Upper lobe of right lung (tissue), 1 donor: ENCODE measurements around the gene CDS2. TPM values are rescaled to one million over a fixed set of nuclear protein-coding genes. Genes with fewer than 3 reads are reported as not detected.

ENCODE experiments used
- ATAC-seq: fragments of 200-7000 bp; cut with Tn5 transposase; one replicate; pipeline ENCODE4 v1.9.1; 2020; ENCODE audit warnings: mild to moderate bottlenecking, moderate library complexity
- DNase-seq: peaks from one replicate; pipeline ENCODE4 v3.0.0-alpha.2; 2020
- H3K27ac ChIP-seq: fragments of 200-600 bp; one replicate; pipeline ENCODE4 v1.8.0; 2022
- H3K27me3 ChIP-seq: fragments of 200-600 bp; one replicate; pipeline ENCODE4 v1.8.0; 2022; ENCODE audit warnings: mild to moderate bottlenecking
- H3K36me3 ChIP-seq: fragments of 200-600 bp; one replicate; pipeline ENCODE4 v1.8.0; 2022
- H3K4me1 ChIP-seq: fragments of 200-600 bp; one replicate; pipeline ENCODE4 v1.8.0; 2022
- H3K4me3 ChIP-seq: fragments of 200-600 bp; one replicate; pipeline ENCODE4 v1.8.0; 2022; ENCODE audit warnings: mild to moderate bottlenecking
- H3K9me3 ChIP-seq: fragments of 200-600 bp; one replicate; pipeline ENCODE4 v1.8.0; 2022
- intact Hi-C: fragments of 100-400 bp; cut with DNase I; formaldehyde crosslinking; loops from one replicate; pipeline ENCODE4 v1.11.0; 2022
- total RNA-seq: library from RNA; stranded (reverse); fragmentation: NEBNext Ultra II Directional; extraction: Animal tissue kit (Norgen Biotek cat#: 25700); gene quantifications from one replicate; pipeline ENCODE4 v1.2.1, GENCODE V29; 2021
- TF ChIP-seq, protein P1 (sequence below): fragments of 200-600 bp; IDR thresholded peaks from one replicate; pipeline ENCODE4 v1.8.0; 2022; ENCODE audit warnings: antibody characterized with exemption
- donor health status: DM: no; HTN: yes; CAD: no; lungs with severe emphysema.

Gene CDS2
- total RNA-seq, 1 donor from 2014 or later, result 65.0 TPM

DNA sequence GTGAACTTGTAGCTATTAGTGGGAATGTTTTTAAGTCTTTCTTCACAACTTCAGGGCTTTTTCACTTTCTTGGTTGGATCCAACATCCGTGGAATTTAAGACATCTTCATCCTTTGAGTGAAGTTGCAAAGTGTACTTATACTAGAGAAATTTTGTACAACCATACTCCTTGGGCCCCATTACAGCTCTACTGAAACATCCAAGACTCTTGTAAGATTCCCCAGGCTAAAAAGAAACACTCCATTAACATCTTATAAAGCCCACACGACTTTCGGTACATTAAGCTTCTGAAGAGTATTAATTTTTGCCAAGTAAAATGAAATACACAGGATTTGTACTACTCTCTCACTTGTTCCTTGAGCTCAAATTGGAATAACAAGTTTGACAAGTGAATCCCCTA is 12.4 kb upstream of the CDS2 start:
- H3K27me3 ChIP-seq, result no peaks in the 10 kb centered on the region
- ATAC-seq, result no peak
- TF ChIP-seq, protein P1, sequence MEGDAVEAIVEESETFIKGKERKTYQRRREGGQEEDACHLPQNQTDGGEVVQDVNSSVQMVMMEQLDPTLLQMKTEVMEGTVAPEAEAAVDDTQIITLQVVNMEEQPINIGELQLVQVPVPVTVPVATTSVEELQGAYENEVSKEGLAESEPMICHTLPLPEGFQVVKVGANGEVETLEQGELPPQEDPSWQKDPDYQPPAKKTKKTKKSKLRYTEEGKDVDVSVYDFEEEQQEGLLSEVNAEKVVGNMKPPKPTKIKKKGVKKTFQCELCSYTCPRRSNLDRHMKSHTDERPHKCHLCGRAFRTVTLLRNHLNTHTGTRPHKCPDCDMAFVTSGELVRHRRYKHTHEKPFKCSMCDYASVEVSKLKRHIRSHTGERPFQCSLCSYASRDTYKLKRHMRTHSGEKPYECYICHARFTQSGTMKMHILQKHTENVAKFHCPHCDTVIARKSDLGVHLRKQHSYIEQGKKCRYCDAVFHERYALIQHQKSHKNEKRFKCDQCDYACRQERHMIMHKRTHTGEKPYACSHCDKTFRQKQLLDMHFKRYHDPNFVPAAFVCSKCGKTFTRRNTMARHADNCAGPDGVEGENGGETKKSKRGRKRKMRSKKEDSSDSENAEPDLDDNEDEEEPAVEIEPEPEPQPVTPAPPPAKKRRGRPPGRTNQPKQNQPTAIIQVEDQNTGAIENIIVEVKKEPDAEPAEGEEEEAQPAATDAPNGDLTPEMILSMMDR, result no peak
- DNase-seq, result no peak
- peaks cover 47% of the 10 kb centered on the region for H3K36me3 ChIP-seq
- no peak overlapping the region for H3K4me3 ChIP-seq
- no peak overlapping the region for H3K27ac ChIP-seq
- peaks cover 23% of the 10 kb centered on the region for H3K4me1 ChIP-seq
- intact Hi-C loops, result no loop called here
- H3K9me3 ChIP-seq, result no peaks in the 10 kb centered on the region

DNA sequence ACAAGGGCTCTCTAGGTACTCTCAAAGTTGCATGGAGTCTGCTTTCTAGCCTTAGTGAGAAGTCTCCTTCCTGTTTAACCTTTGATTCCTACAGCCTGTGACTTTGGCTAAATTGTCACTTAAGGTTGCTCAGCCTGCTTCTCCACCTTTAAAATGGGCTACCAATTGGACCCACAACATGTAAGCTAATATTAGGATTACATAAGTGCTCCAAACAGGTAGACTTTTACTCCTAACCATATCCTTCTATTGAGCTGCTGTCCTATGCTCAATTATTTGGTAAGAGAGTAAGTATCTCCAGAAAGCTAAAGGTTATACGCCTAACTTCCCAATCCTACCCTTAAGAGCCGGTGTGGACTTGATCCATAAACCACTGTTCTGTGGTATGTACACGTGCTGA is 9.9 kb upstream of the CDS2 start:
- TF ChIP-seq, protein P1, result no peak
- DNase-seq (no peak), ATAC-seq (no peak)
- Histone ChIP-seq H3K4me1 (peaks cover 20% of the 10 kb centered on the region), H3K9me3 (no peaks in the 10 kb centered on the region), H3K36me3 (peaks cover 34% of the 10 kb centered on the region), H3K4me3 (no peak overlapping the region), H3K27ac (no peak overlapping the region), H3K27me3 (no peaks in the 10 kb centered on the region)
- intact Hi-C loops, result no loop called here

DNA sequence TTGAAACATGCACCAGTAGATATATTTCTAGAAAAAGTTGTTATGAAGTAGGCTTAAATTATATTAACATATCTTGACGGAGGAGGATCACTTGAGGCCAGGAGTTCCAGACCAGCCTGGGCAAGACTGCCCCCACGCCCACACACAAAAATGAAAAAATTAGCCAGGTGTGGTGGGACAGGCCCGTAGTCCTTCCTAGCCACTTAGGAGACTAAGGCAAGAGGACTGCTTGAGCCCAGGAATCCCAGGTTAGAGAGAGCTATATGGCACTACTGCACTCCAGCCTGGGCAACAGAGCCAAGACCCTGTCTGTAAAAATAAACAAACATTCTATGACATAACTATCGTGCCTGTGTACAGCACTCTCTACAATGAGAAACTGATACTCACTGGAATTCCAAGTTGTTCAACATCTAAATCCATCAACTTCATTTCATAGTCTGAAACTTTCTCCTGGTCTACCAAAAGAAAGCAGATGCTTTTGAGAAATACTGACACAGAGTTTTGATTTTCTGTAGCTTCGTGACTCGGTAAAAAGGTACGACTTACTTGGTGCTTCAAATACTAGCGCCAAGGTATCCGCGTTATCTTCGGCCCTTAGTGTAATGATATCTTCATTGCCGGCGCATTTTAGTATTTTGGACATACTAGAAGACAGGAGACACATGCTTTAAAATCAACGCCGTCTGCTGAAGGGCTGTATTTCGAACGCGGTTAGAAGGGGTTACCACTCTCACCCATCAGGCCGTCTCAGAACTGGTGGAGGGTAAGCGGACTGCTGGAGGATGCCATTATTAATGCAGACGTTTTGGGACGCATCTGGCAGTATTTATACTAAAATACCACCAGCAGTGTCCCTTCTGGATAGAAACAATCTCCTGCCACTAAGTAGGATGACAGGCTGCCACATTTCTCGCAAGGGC is 8.3 kb upstream of the CDS2 start:
- Histone ChIP-seq H3K27me3 (no peaks in the 10 kb centered on the region), H3K4me3 (peak overlapping the region; percentile 90), H3K36me3 (peaks cover 34% of the 10 kb centered on the region), H3K4me1 (peaks cover 15% of the 10 kb centered on the region), H3K27ac (no peak overlapping the region), H3K9me3 (no peaks in the 10 kb centered on the region)
- ATAC-seq (no peak), DNase-seq (no peak)
- intact Hi-C loops, result no loop called here
- TF ChIP-seq, protein P1, result no peak

DNA sequence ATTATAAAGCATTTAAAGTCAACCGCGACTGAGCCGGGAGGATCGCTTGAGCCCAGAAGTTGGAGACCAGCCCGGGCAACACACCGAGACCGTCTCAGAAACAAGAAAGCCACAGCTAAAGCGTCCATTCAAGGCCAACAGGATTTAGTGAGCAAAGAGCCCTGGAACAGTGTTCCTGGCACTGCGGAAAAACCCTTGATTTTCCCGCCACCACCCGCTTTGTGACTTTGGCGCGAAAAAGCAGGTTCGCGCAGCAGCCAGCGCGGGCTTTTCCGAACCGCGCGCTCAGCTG is 7.7 kb upstream of the CDS2 start:
- no peaks in the 10 kb centered on the region for H3K9me3 ChIP-seq
- H3K4me3 ChIP-seq, result peak overlapping the region; percentile 90
- H3K4me1 ChIP-seq, result peaks cover 13% of the 10 kb centered on the region
- ATAC-seq, result no peak
- H3K27me3 ChIP-seq, result no peaks in the 10 kb centered on the region
- intact Hi-C loops, result no loop called here
- peaks cover 34% of the 10 kb centered on the region for H3K36me3 ChIP-seq
- no peak for DNase-seq
- TF ChIP-seq, protein P1, result no peak
- no peak overlapping the region for H3K27ac ChIP-seq

DNA sequence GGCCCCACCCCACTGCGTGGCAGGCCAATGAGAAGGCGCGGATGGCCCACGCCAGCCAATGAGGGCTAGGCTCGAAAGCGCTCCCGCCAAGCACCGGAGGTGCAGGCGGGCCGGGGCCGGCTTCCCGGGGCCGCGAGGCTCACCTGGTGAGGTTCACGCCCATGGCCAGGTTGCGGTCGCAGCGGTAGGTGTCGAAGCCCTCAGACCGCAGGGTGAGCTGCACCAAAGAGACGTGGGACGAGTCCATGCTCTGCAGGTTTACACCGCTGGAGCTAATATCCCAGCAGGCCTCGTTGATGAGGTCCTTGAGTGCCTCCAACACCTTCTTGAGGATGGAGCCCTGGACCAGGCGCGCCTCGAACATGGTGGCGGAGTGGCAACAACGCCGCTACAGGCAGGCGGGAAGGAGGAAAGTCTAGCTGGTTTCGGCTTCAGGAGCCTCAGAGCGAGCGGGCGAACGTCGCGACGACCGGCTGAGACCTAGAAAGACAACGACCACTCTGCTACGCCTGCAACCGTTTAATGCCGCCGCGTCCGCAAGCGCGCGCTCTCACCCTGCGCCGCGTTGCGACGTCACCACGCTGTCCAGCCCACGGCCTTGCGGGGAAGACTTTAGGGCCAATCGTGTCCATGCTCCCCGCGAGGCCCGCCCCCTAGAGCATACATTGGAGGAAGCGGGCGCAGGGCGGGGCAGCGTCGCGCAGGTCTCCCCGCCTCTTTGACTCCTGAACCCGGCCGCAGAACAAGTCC is 7.2 kb upstream of the CDS2 start, which contains the start of gene PCNA:
Gene PCNA (minus strand): TSS at position 524 of the 750 bp plus-strand sequence. CDS start 160 bp downstream, at position 364.
- ATAC-seq (peak; percentile 99), DNase-seq (peak; percentile 99)
- Histone ChIP-seq H3K4me3 (peak within 1 kb of the TSS; percentile 90), H3K27ac (peak within 1 kb of the TSS; percentile 74), H3K4me1 (peaks cover 13% of the 10 kb centered on the region), H3K9me3 (no peaks in the 10 kb centered on the region), H3K27me3 (no peaks in the 10 kb centered on the region), H3K36me3 (peaks cover 32% of the 10 kb centered on the region)
- intact Hi-C loops, result no loop called here
- TF ChIP-seq, protein P1, result peak; percentile 15
